SK-N-SH (cell line): Measurements from ENCODE around the gene SLC23A3. TPM values are rescaled to one million over a fixed set of nuclear protein-coding genes. Genes with fewer than 3 reads are reported as not detected.

Source experiments
- CTCF ChIA-PET: fragments of 300-600, 350-600 bp; formaldehyde crosslinking; extraction: SDS; loops from one replicate; lab custom pipeline; 2021; lab: Yijun Ruan, JAX
- POLR2A ChIA-PET: fragments of 350-600 bp; sonication (Branson Sonifier 250); formaldehyde crosslinking; extraction: SDS; loops from one replicate; lab custom pipeline; 2020; ENCODE audit warnings: antibody characterized with exemption, inconsistent platforms; lab: Yijun Ruan, JAX
- DNase-seq: peaks from one replicate; pipeline ENCODE4 v3.0.0; 2012
- H2AFZ ChIP-seq: fragments of 200-600 bp; sonication (generic); 2 replicates; pipeline ENCODE4 v1.8.1; 2016; ENCODE audit warnings: antibody characterized with exemption, mild to moderate bottlenecking, low read depth
- H3F3A ChIP-seq: fragments of 200-600 bp; sonication (generic); replicated peaks from 2 replicates; pipeline ENCODE3; 2016; ENCODE audit warnings: antibody characterized with exemption, mild to moderate bottlenecking; ENCODE audit not compliant: insufficient read depth
- H3K27ac ChIP-seq, 2 experiments: fragments of 200-500 bp in 1 of 2; fragments of 200-600 bp in 1 of 2; sonication (Bioruptor generic) in 1 of 2; sonication (generic), shearing (Covaris generic) in 1 of 2; 2 replicates each; pipeline versions ENCODE4 v1.5.1 to v1.6.1; 2014 to 2016; ENCODE audit warnings: low read depth in 2 of 2, inconsistent platforms in 1 of 2, low read length in 1 of 2, mild to moderate bottlenecking in 1 of 2, mixed read lengths in 1 of 2
- H3K27me3 ChIP-seq: fragments of 200-600 bp; sonication (generic), shearing (Covaris generic); 2 replicates; pipeline ENCODE4 v1.6.1; 2016; ENCODE audit warnings: mixed run types; ENCODE audit not compliant: insufficient read depth
- H3K36me3 ChIP-seq, 2 experiments: fragments of 200-500 bp in 1 of 2; fragments of 200-600 bp in 1 of 2; sonication (Bioruptor generic) in 1 of 2; sonication (generic) in 1 of 2; replicated peaks in 1 of 2; 2 replicates each; pipeline versions ENCODE3 to v1.5.1; 2014 to 2016; ENCODE audit warnings: low read length in 1 of 2, mild to moderate bottlenecking in 1 of 2; ENCODE audit not compliant: insufficient read depth in 2 of 2, control insufficient read depth in 1 of 2
- H3K4me1 ChIP-seq, 2 experiments: fragments of 200-500 bp in 1 of 2; fragments of 200-600 bp in 1 of 2; sonication (Bioruptor generic) in 1 of 2; sonication (generic), shearing (Covaris generic) in 1 of 2; 2 replicates each; pipeline versions ENCODE4 v1.5.1 to v1.6.1; 2014 to 2016; ENCODE audit warnings: low read depth in 1 of 2, low read length in 1 of 2, mixed run types in 1 of 2; ENCODE audit not compliant: insufficient read depth in 2 of 2, control insufficient read depth in 1 of 2
- H3K4me2 ChIP-seq: fragments of 200-600 bp; sonication (generic), shearing (Covaris generic); 2 replicates; pipeline ENCODE4 v1.6.1; 2017; ENCODE audit warnings: mixed run types
- H3K4me3 ChIP-seq, 2 experiments: fragments of 200-500 bp in 1 of 2; fragments of 200-600 bp in 1 of 2; sonication (Bioruptor generic) in 1 of 2; sonication (generic), shearing (Covaris generic) in 1 of 2; 2 replicates each; pipeline versions ENCODE4 v1.5.1 to v1.8.1; 2014 to 2016; ENCODE audit warnings: low read depth in 2 of 2, inconsistent platforms in 1 of 2, low read length in 1 of 2, mild to moderate bottlenecking in 1 of 2, mixed read lengths in 1 of 2, moderate library complexity in 1 of 2
- H3K79me2 ChIP-seq: fragments of 200-600 bp; sonication (generic); 2 replicates; pipeline ENCODE4 v1.8.1; 2017; ENCODE audit warnings: mild to moderate bottlenecking; ENCODE audit not compliant: insufficient read depth
- H3K9ac ChIP-seq: fragments of 200-600 bp; sonication (generic); 2 replicates; pipeline ENCODE4 v1.6.1; 2017; ENCODE audit warnings: mixed run types
- H3K9me2 ChIP-seq: fragments of 200-600 bp; sonication (generic); 2 replicates; pipeline ENCODE4 v1.6.1; 2017; ENCODE audit warnings: mixed run types
- H3K9me3 ChIP-seq: fragments of 200-600 bp; sonication (generic); 2 replicates; pipeline ENCODE4 v1.6.1; 2017; ENCODE audit warnings: mixed run types, mild to moderate bottlenecking, moderate library complexity
- H4K20me1 ChIP-seq: fragments of 200-600 bp; sonication (generic); 2 replicates; pipeline ENCODE4 v1.6.1; 2017; ENCODE audit warnings: mild to moderate bottlenecking, mixed run types; ENCODE audit not compliant: insufficient read depth
- FOXM1 ChIP-seq: IDR thresholded peaks from 2 replicates; pipeline ENCODE4 v1.4.0; 2012; ENCODE audit warnings: low read depth, mild to moderate bottlenecking
- GATA2 ChIP-seq: sonication (generic); formaldehyde crosslinking; IDR thresholded peaks from 2 replicates; pipeline ENCODE4 v1.5.0; 2020; ENCODE audit warnings: mild to moderate bottlenecking, missing genetic modification reagents
- JUND ChIP-seq: IDR thresholded peaks from 2 replicates; pipeline ENCODE4 v1.4.0; 2012
- POLR2AphosphoS5 ChIP-seq: IDR thresholded peaks from 2 replicates; pipeline ENCODE4 v1.6.1; 2012; ENCODE audit warnings: low read depth, low read length
- RCOR1 ChIP-seq: fragments of 150-350 bp; IDR thresholded peaks from 2 replicates; pipeline ENCODE4 v1.6.1; 2017; ENCODE audit warnings: antibody characterized with exemption, low read length
- REST ChIP-seq: IDR thresholded peaks from 2 replicates; pipeline ENCODE4 v1.6.1; 2012; ENCODE audit warnings: mild to moderate bottlenecking, low read depth, low read length, moderate library complexity
- RXRA ChIP-seq: IDR thresholded peaks from 2 replicates; pipeline ENCODE4 v1.4.0; 2012; ENCODE audit warnings: low read depth, mild to moderate bottlenecking, borderline replicate concordance
- SMC3 ChIP-seq: IDR thresholded peaks from 2 replicates; pipeline ENCODE4 v1.6.1; 2012; ENCODE audit warnings: low read depth, low read length, improper control_type of control experiment
- TCF12 ChIP-seq: IDR thresholded peaks from 2 replicates; pipeline ENCODE4 v1.4.0; 2012
- TEAD4 ChIP-seq: IDR thresholded peaks from 2 replicates; pipeline ENCODE4 v1.4.0; 2012; ENCODE audit warnings: mild to moderate bottlenecking, borderline replicate concordance; ENCODE audit not compliant: insufficient read depth
- YY1 ChIP-seq: IDR thresholded peaks from 2 replicates; pipeline ENCODE4 v1.4.0; 2012; ENCODE audit warnings: low read depth, mild to moderate bottlenecking
- WGBS: methylation state at CpG from one replicate; pipeline ENCODE4 v1.1.6; 2017; ENCODE audit warnings: low lambda C conversion rate; 5-methylcytosine and 5-hydroxymethylcytosine counted together
- polyA plus RNA-seq, 3 experiments: library from polyadenylated mRNA; depleted of rRNA; stranded (reverse); fragments of >200 nt; gene quantifications; 2 replicates each; pipeline ENCODE4 v1.2.3, GENCODE V29; 2012
- TF ChIP-seq, protein P1 (sequence below): fragments of 150-350 bp; IDR thresholded peaks from 2 replicates; pipeline ENCODE4 v1.6.1; 2017; ENCODE audit warnings: antibody characterized with exemption, low read length, low read depth, borderline replicate concordance
- TF ChIP-seq, protein P2 (sequence below): IDR thresholded peaks from 2 replicates; pipeline ENCODE4; 2012

The SLC23A3 gene
- polyA plus RNA-seq, 1 of the 3 experiments (the other 2 are of a cell fraction), result 2.1 TPM

- H3K9ac ChIP-seq, result peak overlapping the region; percentile 50; the same call in 1 of the 2 replicates
- ChIA-PET CTCF (interaction anchor here (0.6 to 4.0 kb wide), 6 partner anchors 12 to 183 kb away, joined by 3 to 26 read pairs (median 7); partner anchors contain the start of genes ABCB6, CNPPD1 and SLC23A3), POLR2A (interaction anchor here (0.6 to 4.6 kb wide), 7 partner anchors 11 to 423 kb away, joined by 3 to 52 read pairs (median 4); partner anchors contain the start of genes ABCB6 and CNPPD1)
- H3K36me3 ChIP-seq, result peaks cover 9 to 26% of the 10 kb centered on the region in 2 experiments
- peak overlapping the region; percentile 59 for H2AFZ ChIP-seq
- WGBS, result 18% methylated on average over 7 of the region's 7 CpGs
- peaks cover 15% of the 10 kb centered on the region for H3F3A ChIP-seq
- TF ChIP-seq TEAD4 (no peak), RXRA (no peak), SMC3 (no peak), FOXM1 (no peak), TCF12 (no peak), REST (no peak), POLR2AphosphoS5 (no peak), RCOR1 (no peak), GATA2 (CRISPR knock-in tag) (no peak), JUND (no peak), YY1 (no peak)
- TF ChIP-seq, protein P1, sequence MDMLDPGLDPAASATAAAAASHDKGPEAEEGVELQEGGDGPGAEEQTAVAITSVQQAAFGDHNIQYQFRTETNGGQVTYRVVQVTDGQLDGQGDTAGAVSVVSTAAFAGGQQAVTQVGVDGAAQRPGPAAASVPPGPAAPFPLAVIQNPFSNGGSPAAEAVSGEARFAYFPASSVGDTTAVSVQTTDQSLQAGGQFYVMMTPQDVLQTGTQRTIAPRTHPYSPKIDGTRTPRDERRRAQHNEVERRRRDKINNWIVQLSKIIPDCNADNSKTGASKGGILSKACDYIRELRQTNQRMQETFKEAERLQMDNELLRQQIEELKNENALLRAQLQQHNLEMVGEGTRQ, result no peak
- TF ChIP-seq, protein P2, sequence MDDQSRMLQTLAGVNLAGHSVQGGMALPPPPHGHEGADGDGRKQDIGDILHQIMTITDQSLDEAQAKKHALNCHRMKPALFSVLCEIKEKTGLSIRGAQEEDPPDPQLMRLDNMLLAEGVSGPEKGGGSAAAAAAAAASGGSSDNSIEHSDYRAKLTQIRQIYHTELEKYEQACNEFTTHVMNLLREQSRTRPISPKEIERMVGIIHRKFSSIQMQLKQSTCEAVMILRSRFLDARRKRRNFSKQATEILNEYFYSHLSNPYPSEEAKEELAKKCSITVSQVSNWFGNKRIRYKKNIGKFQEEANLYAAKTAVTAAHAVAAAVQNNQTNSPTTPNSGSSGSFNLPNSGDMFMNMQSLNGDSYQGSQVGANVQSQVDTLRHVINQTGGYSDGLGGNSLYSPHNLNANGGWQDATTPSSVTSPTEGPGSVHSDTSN, result no peak
- H3K4me3 ChIP-seq, result peak overlapping the region; percentile 69
- DNase-seq, result no peak
- H3K27me3 ChIP-seq, result no peaks in the 10 kb centered on the region
- H3K9me3 ChIP-seq, result no peaks in the 10 kb centered on the region
- H3K4me2 ChIP-seq, result peak overlapping the region; percentile 86
- peak overlapping the region; percentile 67 to 93; a peak in 3 of 4 replicates for H3K27ac ChIP-seq
- no peaks in the 10 kb centered on the region for H4K20me1 ChIP-seq
- H3K79me2 ChIP-seq, result no peaks in the 10 kb centered on the region
- H3K4me1 ChIP-seq, result peaks cover 13 to 20% of the 10 kb centered on the region in 2 experiments; a peak in 3 of 4 replicates
- H3K9me2 ChIP-seq, result no peaks in the 10 kb centered on the region
These were observed 36.1 kb upstream of the SLC23A3 start for GRCh38 chr2:219205981-219206327.
